Omental fat pad (tissue), 4 donors: ENCODE results near the gene ALDH1A2. TPM values are rescaled to one million over a fixed set of nuclear protein-coding genes. Genes with fewer than 3 reads are reported as not detected.

ENCODE experiments used
- ATAC-seq: fragments of 150-250 bp; one replicate; pipeline ENCODE4 v1.9.1; 2016; ENCODE audit warnings: mild to moderate bottlenecking, moderate library complexity; ENCODE audit not compliant: low FRiP score
- DNase-seq: peaks from one replicate; pipeline ENCODE4 v3.0.0-alpha.2; 2019; ENCODE audit warnings: low spot score
- total RNA-seq, 4 donors: library from RNA; depleted of rRNA; stranded (reverse); fragments of >200 nt; gene quantifications; one replicate each; pipeline ENCODE4 v1.1.0, GENCODE V29; 2016
- TF ChIP-seq, protein P1 (sequence below), 3 donors: fragments of 450-650 bp; IDR thresholded peaks; one replicate each; pipeline ENCODE4 v1.5.1; 2016 to 2017; ENCODE audit warnings: antibody characterized with exemption in 3 of 3, mild to moderate bottlenecking in 3 of 3, moderate library complexity in 2 of 3

ALDH1A2 gene
- total RNA-seq, 4 donors from 2014 or later: 16.6 to 172 (median 69.6) TPM

DNA sequence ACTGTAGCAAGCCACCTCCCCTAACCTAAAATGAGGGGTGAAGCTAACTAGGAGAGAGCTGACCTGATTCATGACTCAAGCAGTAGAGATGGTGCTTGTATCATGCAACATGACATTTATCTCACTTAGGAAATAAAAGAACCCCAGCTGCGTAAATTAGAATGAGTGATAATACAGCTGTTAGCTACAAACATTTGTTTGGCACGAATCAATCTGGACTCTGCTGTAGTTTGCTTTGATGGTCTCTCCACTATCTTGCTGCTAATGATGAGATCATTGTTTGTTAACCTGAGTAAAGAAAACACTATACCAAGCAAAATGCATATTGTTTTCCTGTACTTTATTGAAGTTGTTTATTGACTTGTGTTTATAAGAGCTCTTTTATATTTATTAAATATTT is 92.6 kb downstream of the ALDH1A2 start:
- ATAC-seq: no peak
- TF ChIP-seq, protein P1, sequence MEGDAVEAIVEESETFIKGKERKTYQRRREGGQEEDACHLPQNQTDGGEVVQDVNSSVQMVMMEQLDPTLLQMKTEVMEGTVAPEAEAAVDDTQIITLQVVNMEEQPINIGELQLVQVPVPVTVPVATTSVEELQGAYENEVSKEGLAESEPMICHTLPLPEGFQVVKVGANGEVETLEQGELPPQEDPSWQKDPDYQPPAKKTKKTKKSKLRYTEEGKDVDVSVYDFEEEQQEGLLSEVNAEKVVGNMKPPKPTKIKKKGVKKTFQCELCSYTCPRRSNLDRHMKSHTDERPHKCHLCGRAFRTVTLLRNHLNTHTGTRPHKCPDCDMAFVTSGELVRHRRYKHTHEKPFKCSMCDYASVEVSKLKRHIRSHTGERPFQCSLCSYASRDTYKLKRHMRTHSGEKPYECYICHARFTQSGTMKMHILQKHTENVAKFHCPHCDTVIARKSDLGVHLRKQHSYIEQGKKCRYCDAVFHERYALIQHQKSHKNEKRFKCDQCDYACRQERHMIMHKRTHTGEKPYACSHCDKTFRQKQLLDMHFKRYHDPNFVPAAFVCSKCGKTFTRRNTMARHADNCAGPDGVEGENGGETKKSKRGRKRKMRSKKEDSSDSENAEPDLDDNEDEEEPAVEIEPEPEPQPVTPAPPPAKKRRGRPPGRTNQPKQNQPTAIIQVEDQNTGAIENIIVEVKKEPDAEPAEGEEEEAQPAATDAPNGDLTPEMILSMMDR (IDR thresholded peaks at IDR 0.05): no peak
- DNase-seq: no peak

DNA sequence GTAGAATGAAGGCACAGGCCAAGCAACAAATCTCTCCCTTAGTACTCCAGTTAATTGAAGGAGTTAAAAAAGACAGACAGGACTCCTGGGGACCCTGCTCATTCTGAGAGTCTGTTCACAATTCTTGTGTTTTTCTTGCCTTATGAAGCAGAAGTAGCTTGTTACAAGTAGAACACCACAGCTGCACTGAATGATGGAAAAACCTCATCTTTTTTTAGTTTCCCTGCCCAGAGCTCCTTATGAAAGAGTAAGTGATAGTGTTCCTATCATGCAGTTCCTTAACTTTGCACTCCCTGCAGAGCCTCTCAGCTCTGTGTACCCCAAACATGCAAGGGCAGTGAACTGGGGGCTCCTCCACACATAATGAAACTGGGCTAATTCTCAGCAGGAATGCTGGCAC is 95.5 kb downstream of the ALDH1A2 start:
- ATAC-seq (no peak), DNase-seq (no peak)
- TF ChIP-seq, protein P1 (IDR thresholded peaks at IDR 0.05): no peak

DNA sequence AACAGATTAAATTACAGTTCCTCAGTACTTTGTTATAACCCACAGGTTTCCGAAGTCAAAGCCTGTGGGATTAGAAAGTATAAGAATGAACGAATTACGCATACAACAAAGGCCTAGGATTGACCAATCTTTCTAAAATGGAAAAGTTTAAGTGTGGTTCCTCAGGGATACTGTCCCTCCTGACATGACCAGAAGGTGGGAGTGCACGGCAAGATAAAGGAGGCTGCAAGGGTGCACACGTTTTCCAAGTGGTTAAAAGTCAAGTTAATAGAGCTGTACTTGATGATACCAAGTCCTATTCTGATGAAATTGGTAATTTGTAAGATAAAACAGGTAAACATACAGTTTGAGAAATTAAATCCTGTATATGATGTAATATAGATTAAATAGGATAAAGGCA is 96.2 kb downstream of the ALDH1A2 start:
- no peak for DNase-seq
- TF ChIP-seq, protein P1 (IDR thresholded peaks at IDR 0.05): no peak
- no peak for ATAC-seq

DNA sequence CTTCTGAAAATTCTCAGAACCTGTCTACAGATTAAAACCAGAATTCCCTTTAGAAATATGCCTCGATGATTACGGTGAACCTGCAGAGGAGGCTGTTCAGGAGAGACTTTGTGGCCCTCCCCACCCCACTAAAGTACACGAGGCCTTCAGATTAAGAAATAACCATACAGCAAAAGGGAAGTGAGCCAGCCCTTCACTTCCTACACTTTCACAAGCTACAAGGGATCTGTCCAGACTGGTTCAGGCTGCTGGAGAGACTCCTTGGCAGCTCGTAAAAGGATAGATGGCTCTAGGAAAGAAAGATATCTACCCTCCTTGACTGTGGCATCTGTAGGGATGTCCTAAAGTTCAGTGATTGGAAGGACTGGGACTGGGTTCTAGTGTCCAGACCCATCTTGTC is 102.6 kb downstream of the ALDH1A2 start:
- no peak for DNase-seq
- TF ChIP-seq, protein P1 (IDR thresholded peaks at IDR 0.05): no peak
- no peak for ATAC-seq

DNA sequence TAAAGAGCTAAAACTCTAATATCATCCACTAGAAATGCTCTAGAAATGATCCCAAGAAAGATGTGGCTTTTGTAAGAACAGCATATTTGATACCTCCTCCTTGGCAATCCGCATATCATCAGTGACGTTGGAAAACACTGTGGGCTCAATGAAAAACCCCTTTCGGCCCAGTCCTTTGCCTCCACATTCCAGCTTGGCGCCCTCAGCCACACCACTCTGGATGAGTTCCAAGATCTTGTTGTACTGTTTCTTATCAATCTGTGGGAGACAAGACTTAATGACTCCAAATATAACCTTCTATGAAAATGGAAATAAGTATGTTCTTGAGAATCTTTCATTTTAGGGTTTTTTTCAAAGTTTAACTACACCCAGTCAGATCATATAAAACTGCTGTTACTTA is 103.6 kb downstream of the ALDH1A2 start:
- TF ChIP-seq, protein P1 (IDR thresholded peaks at IDR 0.05): no peak
- no peak for DNase-seq
- no peak for ATAC-seq

DNA sequence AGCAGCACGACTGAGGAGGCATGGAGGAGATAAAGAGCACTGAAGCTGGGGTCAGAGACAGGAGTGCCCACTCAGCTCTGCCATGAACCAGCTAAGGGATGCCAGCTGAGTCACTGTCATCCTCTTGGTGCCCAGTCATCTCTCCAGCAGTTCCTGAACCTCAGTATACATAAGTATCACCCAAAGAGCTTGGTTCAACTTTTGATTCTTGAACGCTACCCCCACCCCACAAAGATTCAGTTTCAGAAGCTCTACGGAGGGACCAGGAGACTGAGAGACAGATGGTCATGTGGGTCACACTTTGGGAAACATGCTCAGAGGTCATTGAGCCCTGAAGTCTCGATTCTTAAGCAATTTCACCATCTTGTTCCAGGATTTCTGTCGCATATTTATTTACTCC is 108.4 kb downstream of the ALDH1A2 start:
- ATAC-seq: no peak
- TF ChIP-seq, protein P1 (IDR thresholded peaks at IDR 0.05): no peak
- no peak for DNase-seq

DNA sequence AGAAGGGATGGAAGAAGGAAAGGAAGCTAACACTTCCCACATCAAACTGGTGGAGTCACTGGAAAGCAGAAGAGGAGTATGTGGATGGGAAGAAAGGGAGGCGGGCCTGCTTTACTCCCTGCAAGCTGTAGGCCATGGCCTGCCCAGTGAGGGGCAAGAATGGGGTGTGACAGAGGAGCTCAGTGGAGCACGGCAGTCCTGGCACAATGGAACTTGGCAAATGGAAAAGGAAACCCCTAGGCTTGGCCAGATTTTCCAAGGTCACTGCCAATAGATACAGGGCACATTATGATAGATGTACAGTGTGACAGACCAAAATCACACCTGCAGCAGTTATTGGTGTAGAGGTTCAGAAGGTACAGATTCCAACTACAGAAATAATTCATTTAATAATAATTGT is 111.6 kb downstream of the ALDH1A2 start:
- DNase-seq (no peak), ATAC-seq (no peak)
- TF ChIP-seq, protein P1 (IDR thresholded peaks at IDR 0.05): no peak
